ENCODE results near the gene LANCL1.

DNA sequence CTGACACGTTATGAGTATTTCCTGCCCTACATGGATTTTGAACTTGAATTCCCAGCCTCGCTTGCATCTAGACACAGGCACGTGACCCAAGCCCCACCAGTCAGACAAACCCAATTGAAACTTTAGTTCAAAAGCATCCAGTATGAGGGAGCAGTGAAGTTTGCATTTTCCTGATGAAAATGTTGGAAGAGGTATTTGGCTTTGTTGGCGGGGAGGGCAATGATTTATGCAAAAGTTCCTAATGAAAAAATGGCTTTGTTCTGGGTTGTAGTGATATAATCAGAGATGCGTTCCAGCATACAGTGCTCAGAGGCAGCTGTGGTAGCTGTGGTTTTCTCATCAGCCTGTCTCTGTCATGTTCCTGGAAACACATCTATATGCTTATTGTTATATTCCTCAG, 43.0 kb upstream of the LANCL1 start:
- TF ChIP-seq, protein P1, sequence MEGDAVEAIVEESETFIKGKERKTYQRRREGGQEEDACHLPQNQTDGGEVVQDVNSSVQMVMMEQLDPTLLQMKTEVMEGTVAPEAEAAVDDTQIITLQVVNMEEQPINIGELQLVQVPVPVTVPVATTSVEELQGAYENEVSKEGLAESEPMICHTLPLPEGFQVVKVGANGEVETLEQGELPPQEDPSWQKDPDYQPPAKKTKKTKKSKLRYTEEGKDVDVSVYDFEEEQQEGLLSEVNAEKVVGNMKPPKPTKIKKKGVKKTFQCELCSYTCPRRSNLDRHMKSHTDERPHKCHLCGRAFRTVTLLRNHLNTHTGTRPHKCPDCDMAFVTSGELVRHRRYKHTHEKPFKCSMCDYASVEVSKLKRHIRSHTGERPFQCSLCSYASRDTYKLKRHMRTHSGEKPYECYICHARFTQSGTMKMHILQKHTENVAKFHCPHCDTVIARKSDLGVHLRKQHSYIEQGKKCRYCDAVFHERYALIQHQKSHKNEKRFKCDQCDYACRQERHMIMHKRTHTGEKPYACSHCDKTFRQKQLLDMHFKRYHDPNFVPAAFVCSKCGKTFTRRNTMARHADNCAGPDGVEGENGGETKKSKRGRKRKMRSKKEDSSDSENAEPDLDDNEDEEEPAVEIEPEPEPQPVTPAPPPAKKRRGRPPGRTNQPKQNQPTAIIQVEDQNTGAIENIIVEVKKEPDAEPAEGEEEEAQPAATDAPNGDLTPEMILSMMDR (IDR thresholded peaks at IDR 0.05; ENCODE audit: poor library complexity), result no peak
- TF ChIP-seq EZH2 (IDR thresholded peaks at IDR 0.05; ENCODE audit: borderline replicate concordance), result no peak
